ENCODE measurements around the gene KLF6.

The KLF6 gene

DNA sequence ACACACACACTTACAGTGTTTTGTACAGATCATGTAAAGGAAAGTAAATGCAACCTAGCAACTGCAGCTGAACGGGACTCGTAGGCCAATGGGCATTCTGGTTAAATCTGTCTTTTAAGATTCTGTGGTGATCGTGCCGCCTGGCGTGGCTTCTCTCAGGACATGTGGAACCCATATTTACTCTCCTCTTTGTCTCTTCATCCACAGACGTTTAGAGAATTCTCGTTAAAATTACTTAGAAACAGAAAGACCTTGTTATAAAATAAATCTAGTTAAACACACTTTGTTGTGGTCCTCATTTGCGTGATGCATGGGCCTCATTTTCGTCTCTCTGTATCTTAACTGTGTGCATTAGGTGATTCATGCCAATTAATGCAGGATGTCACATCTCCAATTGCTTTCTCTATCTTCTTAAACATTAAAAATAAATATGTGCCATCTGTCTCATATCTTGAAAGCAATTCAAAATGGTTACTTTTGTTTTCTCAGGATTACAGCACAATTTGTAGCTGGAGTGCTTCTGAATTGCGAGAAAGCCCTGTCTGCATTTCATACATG is 11.5 kb downstream of the KLF6 start:
- in situ Hi-C loops (cut with HindIII; ENCODE audit: low sequenced_read_pairs), result no loop called here
- TF ChIP-seq, protein P1, sequence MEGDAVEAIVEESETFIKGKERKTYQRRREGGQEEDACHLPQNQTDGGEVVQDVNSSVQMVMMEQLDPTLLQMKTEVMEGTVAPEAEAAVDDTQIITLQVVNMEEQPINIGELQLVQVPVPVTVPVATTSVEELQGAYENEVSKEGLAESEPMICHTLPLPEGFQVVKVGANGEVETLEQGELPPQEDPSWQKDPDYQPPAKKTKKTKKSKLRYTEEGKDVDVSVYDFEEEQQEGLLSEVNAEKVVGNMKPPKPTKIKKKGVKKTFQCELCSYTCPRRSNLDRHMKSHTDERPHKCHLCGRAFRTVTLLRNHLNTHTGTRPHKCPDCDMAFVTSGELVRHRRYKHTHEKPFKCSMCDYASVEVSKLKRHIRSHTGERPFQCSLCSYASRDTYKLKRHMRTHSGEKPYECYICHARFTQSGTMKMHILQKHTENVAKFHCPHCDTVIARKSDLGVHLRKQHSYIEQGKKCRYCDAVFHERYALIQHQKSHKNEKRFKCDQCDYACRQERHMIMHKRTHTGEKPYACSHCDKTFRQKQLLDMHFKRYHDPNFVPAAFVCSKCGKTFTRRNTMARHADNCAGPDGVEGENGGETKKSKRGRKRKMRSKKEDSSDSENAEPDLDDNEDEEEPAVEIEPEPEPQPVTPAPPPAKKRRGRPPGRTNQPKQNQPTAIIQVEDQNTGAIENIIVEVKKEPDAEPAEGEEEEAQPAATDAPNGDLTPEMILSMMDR (IDR thresholded peaks at IDR 0.05; ENCODE audit: low read depth, low read length, missing control alignments), result no peak
- no peak for DNase-seq (ENCODE audit: low read depth)
- H3K4me3 ChIP-seq (ENCODE audit: low read depth, low read length), result no peak overlapping the region

DNA sequence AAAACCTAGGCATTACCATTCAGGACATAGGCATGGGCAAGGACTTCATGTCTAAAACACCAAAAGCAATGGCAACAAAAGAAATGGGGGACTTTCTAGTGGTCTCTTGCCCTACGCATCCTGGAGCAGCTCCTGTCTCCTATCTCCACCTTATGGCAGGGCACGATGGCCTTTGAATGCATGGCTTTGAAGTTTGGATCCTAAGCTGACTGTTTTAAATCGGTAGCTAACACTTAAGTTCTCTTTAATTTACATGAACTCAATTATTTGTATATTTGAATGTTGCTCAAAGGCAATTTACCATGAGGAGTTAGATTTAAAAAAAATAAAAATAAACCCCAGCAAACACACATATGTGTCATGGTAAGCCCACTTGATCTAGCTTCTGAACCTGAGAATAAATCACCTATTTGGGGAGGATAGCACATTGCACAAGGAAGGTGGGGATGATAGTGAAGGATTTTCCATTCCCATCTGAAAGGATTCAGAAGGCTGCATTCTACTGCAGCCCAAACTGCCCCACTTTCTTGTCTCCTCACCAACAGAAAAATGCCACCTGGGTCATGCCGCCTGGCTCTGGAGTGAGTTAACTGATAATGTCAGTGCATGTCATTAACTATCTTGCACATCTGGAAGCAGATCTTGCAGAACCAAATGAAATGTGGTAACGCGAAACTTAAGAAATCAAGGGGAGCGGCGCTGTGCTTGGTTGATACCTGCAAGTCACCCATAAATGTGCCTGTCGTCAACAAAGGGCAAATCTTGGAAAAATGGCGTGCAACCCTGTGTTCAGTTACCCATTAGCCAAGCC is 12.4 kb downstream of the KLF6 start:
- TF ChIP-seq, protein P1 (IDR thresholded peaks at IDR 0.05; ENCODE audit: low read depth, low read length, missing control alignments), result no peak
- no peak for DNase-seq (ENCODE audit: low read depth)
- in situ Hi-C loops (cut with HindIII; ENCODE audit: low sequenced_read_pairs), result no loop called here
- no peak overlapping the region for H3K4me3 ChIP-seq (ENCODE audit: low read depth, low read length)

DNA sequence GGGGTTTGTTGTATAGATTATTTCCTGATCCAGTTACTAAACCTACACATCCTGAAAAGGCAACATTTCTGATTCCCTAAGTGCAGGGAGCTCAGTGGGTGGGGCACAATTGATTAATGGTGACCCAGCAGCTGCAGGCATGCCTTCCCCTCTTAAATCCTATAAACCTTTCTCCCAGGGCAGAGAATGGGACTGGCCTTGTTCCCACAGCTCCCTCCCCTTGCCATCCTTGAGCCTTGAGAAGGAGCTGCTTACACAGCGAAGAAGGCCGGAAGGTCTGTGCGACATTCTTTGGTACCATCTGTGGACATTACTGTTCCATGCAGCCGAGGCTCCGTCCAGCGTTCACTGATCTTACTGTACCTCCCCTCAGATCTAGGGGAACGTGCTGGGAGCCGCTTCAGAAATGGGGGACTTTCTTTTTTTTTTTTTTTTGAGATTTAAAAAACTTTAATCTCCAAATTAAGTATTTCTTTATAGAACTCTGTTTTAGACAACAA is 14.3 kb downstream of the KLF6 start:
- in situ Hi-C loops (cut with HindIII; ENCODE audit: low sequenced_read_pairs), result no loop called here
- no peak overlapping the region for H3K4me3 ChIP-seq (ENCODE audit: low read depth, low read length)
- DNase-seq (ENCODE audit: low read depth), result no peak
- TF ChIP-seq, protein P1 (IDR thresholded peaks at IDR 0.05; ENCODE audit: low read depth, low read length, missing control alignments), result no peak

DNA sequence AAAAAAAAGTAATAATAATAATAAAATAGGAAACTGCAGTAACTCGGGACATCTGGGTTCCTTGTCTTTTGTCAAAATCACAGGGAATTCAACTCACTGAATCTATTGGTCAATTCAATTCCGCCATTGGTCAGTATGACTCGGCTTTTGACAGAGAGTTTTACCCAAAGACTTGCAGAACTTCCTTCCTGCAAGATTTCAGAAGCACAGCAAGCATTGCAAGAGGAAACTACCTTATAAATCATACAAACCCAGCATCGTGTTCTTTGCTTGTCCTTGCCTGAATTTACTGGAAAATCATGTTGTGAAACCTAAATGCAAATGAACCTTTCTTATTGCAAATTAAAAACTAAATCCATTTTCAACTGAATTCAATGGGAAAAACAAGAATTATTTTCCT is 15.5 kb downstream of the KLF6 start:
- in situ Hi-C loops (cut with HindIII; ENCODE audit: low sequenced_read_pairs), result no loop called here
- TF ChIP-seq, protein P1 (IDR thresholded peaks at IDR 0.05; ENCODE audit: low read depth, low read length, missing control alignments), result no peak
- no peak overlapping the region for H3K4me3 ChIP-seq (ENCODE audit: low read depth, low read length)
- DNase-seq (ENCODE audit: low read depth), result no peak

DNA sequence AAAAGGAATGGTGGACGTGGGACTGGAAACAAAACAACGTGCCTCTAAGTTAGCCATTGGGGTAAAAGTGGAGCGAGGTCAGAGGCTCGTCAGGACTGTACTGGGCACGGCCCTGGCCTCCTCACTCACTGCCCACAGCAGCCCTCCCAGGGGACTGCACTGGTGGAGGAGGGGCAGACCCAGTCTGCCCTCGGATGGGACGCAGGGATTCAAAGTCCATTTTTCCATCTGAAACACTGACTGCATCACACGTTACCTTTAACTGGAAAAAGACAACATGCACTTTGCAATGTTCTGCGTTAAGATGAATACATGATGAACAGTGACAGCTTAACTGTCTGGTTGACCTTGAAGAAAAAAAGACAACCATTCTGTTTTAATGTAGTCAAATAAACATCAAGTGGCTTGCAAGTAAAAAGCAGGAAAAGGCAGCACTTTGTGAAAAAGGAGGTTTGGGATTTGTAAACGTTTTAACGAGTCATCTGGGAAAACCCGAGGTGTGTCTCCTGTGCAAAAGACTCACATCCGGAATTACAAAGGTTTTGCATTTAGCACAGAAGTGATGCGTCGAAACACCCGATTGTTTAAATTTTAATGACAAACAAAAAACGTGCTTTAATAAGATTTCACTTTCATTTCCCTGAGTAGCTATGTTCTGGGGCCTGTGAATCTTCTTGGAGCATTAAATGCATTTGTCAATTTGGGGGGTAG is 18.8 kb downstream of the KLF6 start:
- TF ChIP-seq, protein P1 (IDR thresholded peaks at IDR 0.05; ENCODE audit: low read depth, low read length, missing control alignments), result no peak
- H3K4me3 ChIP-seq (ENCODE audit: low read depth, low read length), result no peak overlapping the region
- DNase-seq (ENCODE audit: low read depth), result no peak
- in situ Hi-C loops (cut with HindIII; ENCODE audit: low sequenced_read_pairs), result no loop called here

DNA sequence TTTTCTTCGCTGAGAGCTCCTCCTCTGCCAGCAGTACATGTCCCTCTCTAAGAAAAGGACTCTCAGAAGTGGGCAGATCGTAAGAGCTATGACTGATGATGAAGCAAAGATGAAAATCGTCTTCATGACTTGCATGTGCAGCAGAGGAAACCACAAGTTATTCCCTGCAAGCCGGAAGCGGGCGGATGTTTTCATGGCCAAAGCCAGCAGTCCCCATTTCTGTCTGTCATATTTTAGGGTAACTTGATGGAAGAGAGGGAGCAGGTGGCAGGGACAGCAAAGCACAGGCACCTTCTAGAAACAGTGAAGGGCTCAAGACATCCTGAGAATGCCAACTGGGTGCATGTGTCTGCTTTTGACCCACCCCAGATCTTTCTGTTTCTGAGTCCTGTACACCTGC is 19.9 kb downstream of the KLF6 start:
- in situ Hi-C loops (cut with HindIII; ENCODE audit: low sequenced_read_pairs), result no loop called here
- DNase-seq (ENCODE audit: low read depth), result no peak
- H3K4me3 ChIP-seq (ENCODE audit: low read depth, low read length), result no peak overlapping the region
- TF ChIP-seq, protein P1 (IDR thresholded peaks at IDR 0.05; ENCODE audit: low read depth, low read length, missing control alignments), result no peak

Data from astrocyte of the cerebellum (primary cell).